Measurements from ENCODE around the gene KDM4B.

KDM4B gene

GRCh38 chr19:5141850-5142724 lies 173.2 kb downstream of the KDM4B start:
- no peak for DNase-seq

DNA sequence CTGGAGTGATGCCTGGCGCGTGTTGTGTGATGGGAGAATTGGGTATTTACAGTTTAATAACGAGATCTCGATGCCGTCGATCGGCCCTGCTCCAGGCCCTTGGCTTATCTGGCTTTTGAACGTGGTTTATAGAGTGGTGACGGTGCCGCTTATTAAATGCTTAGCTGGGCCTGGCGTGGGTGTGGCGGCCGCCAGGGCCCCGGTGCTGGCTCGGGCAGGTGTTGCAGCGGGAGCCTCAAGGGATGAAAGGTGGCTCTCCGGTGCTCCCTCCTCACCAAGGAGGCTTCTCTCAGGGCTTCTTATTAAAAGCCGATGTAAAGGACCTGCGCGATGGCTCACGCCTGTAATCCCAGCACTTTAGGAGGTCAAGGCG lies 173.8 kb downstream of the KDM4B start:
- no peak for DNase-seq

- no peak for DNase-seq
Observed at GRCh38 chr19:5143471-5144411, 174.8 kb downstream of the KDM4B start.

- no peak for DNase-seq
Observed at GRCh38 chr19:5144545-5145179, 175.7 kb downstream of the KDM4B start.

DNA sequence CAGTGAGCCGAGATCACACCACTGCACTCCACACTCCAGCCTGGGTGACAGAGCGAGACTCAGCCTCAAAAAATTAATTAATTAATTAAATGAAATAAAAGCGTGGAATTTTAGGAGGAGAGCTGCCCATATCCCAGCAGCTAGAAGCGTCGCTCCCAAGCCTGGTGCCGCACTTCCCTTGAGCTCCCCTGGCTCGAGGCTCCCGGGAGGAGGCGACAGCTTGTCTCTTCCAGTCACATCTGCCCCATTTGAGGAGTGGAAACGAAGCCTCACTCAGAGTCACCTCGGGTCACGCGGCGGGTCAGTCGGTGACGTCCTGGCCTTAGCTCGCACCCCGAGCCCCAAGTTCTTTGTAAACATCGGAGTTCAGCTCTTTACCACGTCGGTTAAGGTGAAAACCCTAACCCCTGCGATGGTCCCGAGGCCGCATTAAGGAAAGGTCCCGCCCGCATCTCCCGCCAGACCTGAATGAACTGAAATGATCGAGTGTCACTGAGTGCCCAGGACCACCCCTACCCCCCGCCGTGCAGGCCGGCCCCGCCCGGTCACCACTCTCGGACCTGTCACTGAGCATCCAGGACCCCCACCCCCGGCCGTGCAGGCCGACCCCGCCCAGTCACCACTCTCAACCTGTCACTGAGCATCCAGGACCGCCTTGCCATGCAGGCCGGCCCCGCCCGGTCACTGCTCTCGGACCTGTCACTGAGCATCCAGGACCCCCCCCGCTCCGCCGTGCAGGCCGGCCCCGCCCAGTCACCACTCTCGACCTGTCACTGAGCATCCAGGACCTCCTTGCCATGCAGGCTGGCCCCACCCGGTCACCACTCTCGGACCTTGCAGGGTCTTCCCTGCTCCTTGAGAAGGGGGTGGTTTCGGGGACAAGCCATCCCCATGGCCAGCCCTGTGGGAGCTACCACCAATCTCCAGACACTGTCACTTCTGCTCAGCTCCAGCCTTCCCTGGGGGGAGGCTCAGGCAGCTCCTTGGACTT lies 176.9 kb downstream of the KDM4B start:
- no peak for DNase-seq

- no peak for DNase-seq
Observed at GRCh38 chr19:5147074-5147977, 178.4 kb downstream of the KDM4B start.

GRCh38 chr19:5147978-5148793 lies 179.3 kb downstream of the KDM4B start:
- no peak for DNase-seq

- no peak for DNase-seq
Observed at GRCh38 chr19:5148794-5149190, 179.9 kb downstream of the KDM4B start.

GRCh38 chr19:5149508-5149907 lies 180.6 kb downstream of the KDM4B start:
- DNase-seq, result no peak

- DNase-seq, result no peak
Observed at GRCh38 chr19:5149932-5150901, 181.3 kb downstream of the KDM4B start.

- DNase-seq, result no peak
Observed at GRCh38 chr19:5150902-5151741, 182.2 kb downstream of the KDM4B start.

- DNase-seq, result no peak
Observed at GRCh38 chr19:5152013-5152763, 183.3 kb downstream of the KDM4B start.

DNA sequence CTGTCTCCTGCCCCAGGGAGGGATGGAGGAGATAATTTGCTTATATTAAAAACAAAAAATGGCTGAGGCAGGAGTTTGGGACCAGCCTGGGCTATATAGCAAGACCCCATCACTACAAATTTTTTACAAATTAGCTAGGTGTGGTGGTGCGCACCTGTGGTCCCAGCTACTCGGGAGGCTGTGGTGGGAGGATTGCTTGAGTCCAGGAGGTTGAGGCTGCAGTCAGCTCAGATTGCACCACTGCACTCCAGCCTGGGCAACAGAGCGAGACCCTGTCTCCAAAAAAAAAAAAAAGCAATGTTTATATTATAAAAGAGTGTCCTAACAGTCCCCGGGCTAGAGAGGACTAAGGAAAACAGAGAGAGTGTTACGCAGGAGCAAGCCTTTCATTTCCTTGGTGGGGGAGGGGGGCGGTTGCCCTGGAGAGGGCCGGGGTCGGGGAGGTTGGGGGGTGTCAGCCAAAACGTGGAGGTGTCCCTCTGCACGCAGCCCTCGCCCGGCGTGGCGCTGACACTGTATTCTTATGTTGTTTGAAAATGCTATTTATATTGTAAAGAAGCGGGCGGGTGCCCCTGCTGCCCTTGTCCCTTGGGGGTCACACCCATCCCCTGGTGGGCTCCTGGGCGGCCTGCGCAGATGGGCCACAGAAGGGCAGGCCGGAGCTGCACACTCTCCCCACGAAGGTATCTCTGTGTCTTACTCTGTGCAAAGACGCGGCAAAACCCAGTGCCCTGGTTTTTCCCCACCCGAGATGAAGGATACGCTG lies 184.0 kb downstream of the KDM4B start:
- DNase-seq, result no peak

- no peak for DNase-seq
Observed at GRCh38 chr19:5153601-5154128, 184.8 kb downstream of the KDM4B start.

DNA sequence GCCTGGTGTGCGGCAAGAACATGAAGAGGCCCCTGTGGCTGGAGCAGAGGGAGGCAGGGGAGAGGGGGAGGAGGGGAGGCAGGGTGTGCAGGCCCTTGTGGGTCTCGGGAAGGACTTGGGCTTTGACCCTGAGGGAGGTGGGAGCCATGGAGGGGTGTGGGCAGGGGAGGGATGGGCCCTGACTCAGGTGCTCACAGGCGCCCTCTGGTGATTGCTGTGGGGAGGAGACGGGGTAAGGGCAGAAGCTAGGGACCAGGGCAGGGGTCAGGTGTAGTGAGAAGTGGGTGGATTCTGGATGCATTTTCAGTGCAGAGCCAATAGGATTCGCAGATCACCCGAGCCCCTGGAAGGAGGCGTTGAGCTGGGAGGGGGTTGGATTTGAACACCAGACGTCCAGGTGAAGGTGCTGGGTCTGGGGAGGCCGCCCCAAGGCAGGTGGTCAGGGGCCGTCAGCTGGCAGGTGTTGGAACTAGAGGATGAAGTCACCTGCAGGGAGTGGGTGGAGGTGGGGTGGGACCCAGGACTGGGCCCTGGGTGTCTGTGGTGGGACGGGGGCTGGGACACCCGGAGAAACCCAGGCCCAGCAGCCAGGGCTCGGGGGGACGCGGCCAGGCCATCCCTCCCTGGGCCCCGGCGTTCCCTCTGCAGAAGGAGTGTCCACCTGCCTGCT lies 185.4 kb downstream of the KDM4B start:
- DNase-seq, result no peak

All from KG1 (cell line).